PFSK-1 (cell line): ENCODE results near the gene RALGAPA2.

ENCODE experiments used
- POLR2AphosphoS5 ChIP-seq: IDR thresholded peaks from 2 replicates; pipeline ENCODE4 v1.6.1; 2012; ENCODE audit warnings: low read depth, mild to moderate bottlenecking, control low read depth, low read length, moderate library complexity
- SIN3A ChIP-seq: IDR thresholded peaks from 2 replicates; pipeline ENCODE4 v1.6.1; 2012; ENCODE audit warnings: mild to moderate bottlenecking, low read length, moderate library complexity, borderline replicate concordance; ENCODE audit not compliant: insufficient read depth
- TAF1 ChIP-seq: IDR thresholded peaks from 2 replicates; pipeline ENCODE4 v1.6.1; 2012; ENCODE audit warnings: low read length, control low read depth, borderline replicate concordance; ENCODE audit not compliant: insufficient read depth
- TF ChIP-seq, protein P1 (sequence below), 2 experiments: IDR thresholded peaks; 2 replicates each; pipeline versions ENCODE4 v1.6.1 to v1.8.0; 2011 to 2012; ENCODE audit warnings: low read depth in 2 of 2, low read length in 2 of 2, control low read depth in 1 of 2, inconsistent platforms in 1 of 2, mild to moderate bottlenecking in 1 of 2, moderate library complexity in 1 of 2; ENCODE audit not compliant: insufficient read depth in 1 of 2

DNA sequence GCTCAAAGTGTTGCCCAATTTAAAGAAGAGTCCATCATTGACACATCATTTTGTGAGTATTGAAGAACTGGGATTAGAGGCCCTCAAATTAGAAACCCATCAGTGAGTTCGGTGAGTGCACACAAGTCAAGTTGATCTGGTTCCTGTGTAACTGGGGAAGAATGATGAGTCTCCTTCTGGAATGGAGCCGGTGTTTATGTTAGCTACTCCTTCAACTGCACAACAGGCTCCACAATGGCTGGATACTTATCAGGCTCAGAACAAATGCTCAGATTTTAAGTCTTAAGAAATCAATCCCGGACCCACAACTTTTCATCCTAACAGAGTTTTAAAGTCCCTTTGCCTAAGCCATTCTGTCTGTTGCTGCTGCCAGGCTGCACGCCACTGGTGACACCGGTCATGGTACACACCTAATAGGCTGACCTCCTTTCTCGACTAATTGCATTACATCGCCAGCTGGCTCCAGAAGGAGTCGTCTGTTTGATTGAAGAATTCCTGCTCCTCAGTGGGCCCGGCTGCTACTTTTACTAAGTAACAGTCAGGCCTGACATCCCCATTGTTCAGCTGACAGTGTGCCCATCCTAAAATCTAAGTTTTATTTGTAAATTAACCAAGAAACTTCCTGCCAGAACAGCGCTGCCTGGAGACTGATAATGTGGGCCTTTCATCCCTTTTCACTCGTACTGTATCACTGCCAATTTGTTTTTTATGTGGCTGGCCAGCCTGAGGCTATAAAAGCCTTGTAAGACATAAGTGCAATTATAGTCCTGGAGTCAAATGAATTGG lies 214.2 kb downstream of the RALGAPA2 start:
- no peak for TF ChIP-seq POLR2AphosphoS5
- no peak for TF ChIP-seq TAF1
- TF ChIP-seq, protein P1, sequence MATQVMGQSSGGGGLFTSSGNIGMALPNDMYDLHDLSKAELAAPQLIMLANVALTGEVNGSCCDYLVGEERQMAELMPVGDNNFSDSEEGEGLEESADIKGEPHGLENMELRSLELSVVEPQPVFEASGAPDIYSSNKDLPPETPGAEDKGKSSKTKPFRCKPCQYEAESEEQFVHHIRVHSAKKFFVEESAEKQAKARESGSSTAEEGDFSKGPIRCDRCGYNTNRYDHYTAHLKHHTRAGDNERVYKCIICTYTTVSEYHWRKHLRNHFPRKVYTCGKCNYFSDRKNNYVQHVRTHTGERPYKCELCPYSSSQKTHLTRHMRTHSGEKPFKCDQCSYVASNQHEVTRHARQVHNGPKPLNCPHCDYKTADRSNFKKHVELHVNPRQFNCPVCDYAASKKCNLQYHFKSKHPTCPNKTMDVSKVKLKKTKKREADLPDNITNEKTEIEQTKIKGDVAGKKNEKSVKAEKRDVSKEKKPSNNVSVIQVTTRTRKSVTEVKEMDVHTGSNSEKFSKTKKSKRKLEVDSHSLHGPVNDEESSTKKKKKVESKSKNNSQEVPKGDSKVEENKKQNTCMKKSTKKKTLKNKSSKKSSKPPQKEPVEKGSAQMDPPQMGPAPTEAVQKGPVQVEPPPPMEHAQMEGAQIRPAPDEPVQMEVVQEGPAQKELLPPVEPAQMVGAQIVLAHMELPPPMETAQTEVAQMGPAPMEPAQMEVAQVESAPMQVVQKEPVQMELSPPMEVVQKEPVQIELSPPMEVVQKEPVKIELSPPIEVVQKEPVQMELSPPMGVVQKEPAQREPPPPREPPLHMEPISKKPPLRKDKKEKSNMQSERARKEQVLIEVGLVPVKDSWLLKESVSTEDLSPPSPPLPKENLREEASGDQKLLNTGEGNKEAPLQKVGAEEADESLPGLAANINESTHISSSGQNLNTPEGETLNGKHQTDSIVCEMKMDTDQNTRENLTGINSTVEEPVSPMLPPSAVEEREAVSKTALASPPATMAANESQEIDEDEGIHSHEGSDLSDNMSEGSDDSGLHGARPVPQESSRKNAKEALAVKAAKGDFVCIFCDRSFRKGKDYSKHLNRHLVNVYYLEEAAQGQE (IDR thresholded peaks at IDR 0.05; ENCODE audit: insufficient read depth in 1 of 2, low read depth in 2 of 2, low read length in 2 of 2): no peak
- TF ChIP-seq SIN3A: no peak
